Left ventricle myocardium inferior (tissue), 1 donor: ENCODE measurements around the gene EDEM1. TPM values are rescaled to one million over a fixed set of nuclear protein-coding genes. Genes with fewer than 3 reads are reported as not detected.

ENCODE experiments used
- DNase-seq: peaks from one replicate; pipeline ENCODE4 v3.0.0-alpha.2; 2020
- H3K27ac ChIP-seq: fragments of 200-600 bp; replicated peaks from 2 replicates; pipeline ENCODE4 v1.8.0; 2021
- H3K27me3 ChIP-seq: fragments of 200-600 bp; 2 replicates; pipeline ENCODE4 v1.8.0; 2021; ENCODE audit warnings: low read depth
- H3K36me3 ChIP-seq: fragments of 200-600 bp; 2 replicates; pipeline ENCODE4 v1.8.0; 2021
- H3K4me1 ChIP-seq: fragments of 200-600 bp; 2 replicates; pipeline ENCODE4 v1.8.0; 2021
- H3K4me3 ChIP-seq: fragments of 200-600 bp; 2 replicates; pipeline ENCODE4 v1.8.0; 2021; ENCODE audit warnings: mild to moderate bottlenecking, moderate library complexity
- H3K9me3 ChIP-seq: fragments of 200-600 bp; replicated peaks from 2 replicates; pipeline ENCODE4 v1.8.0; 2021
- CTCF ChIP-seq: fragments of 200-600 bp; IDR thresholded peaks from 2 replicates; pipeline ENCODE4 v1.8.0; 2021; ENCODE audit warnings: antibody characterized with exemption, mild to moderate bottlenecking, borderline replicate concordance
- intact Hi-C: fragments of 100-400 bp; cut with micrococcal nuclease; formaldehyde crosslinking; loops from one replicate; pipeline ENCODE4 v1.11.0; 2022
- total RNA-seq: library from RNA; stranded (reverse); fragmentation: NEBNext Ultra II Directional; extraction: Animal tissue kit (Norgen Biotek cat#: 25700); gene quantifications from one replicate; pipeline ENCODE4 v1.2.1, GENCODE V29; 2021
- donor health status: DM: no; HTN: yes; CAD: no; lungs with severe emphysema.

EDEM1 gene
- total RNA-seq, 1 donor from 2014 or later: 7.9 TPM

- intact Hi-C loops: no loop called here
- Histone ChIP-seq H3K36me3 (peaks cover 6% of the 10 kb centered on the region), H3K4me3 (no peak overlapping the region), H3K27ac (no peak overlapping the region), H3K9me3 (no peaks in the 10 kb centered on the region), H3K27me3 (no peaks in the 10 kb centered on the region), H3K4me1 (no peaks in the 10 kb centered on the region)
- DNase-seq: no peak
- no peak for TF ChIP-seq CTCF
Observed at GRCh38 chr3:5222283-5223005, 34.9 kb downstream of the EDEM1 start.

- no peaks in the 10 kb centered on the region for H3K36me3 ChIP-seq
- peaks cover 23% of the 10 kb centered on the region for H3K27me3 ChIP-seq
- H3K4me3 ChIP-seq: no peak overlapping the region
- no peaks in the 10 kb centered on the region for H3K4me1 ChIP-seq
- no peak for DNase-seq
- intact Hi-C loops: no loop called here
- peak; percentile 53 for TF ChIP-seq CTCF
- H3K27ac ChIP-seq: no peak overlapping the region
- no peaks in the 10 kb centered on the region for H3K9me3 ChIP-seq
Observed at GRCh38 chr3:5226783-5227182, 39.3 kb downstream of the EDEM1 start.

- H3K27me3 ChIP-seq: peaks cover 28% of the 10 kb centered on the region
- no peaks in the 10 kb centered on the region for H3K9me3 ChIP-seq
- DNase-seq: no peak
- no peak overlapping the region for H3K27ac ChIP-seq
- intact Hi-C loops: no loop called here
- TF ChIP-seq CTCF: no peak
- no peak overlapping the region for H3K4me3 ChIP-seq
- no peaks in the 10 kb centered on the region for H3K4me1 ChIP-seq
- no peaks in the 10 kb centered on the region for H3K36me3 ChIP-seq
Observed at GRCh38 chr3:5227812-5228211, 40.3 kb downstream of the EDEM1 start.

- Histone ChIP-seq H3K4me1 (no peaks in the 10 kb centered on the region), H3K4me3 (no peak overlapping the region), H3K9me3 (no peaks in the 10 kb centered on the region), H3K27me3 (peaks cover 28% of the 10 kb centered on the region), H3K27ac (no peak overlapping the region), H3K36me3 (no peaks in the 10 kb centered on the region)
- DNase-seq: no peak
- intact Hi-C loops: no loop called here
- TF ChIP-seq CTCF: no peak
Observed at GRCh38 chr3:5229414-5229813, 41.9 kb downstream of the EDEM1 start.

- Histone ChIP-seq H3K36me3 (no peaks in the 10 kb centered on the region), H3K27me3 (peaks cover 28% of the 10 kb centered on the region), H3K4me3 (no peak overlapping the region), H3K4me1 (no peaks in the 10 kb centered on the region), H3K27ac (no peak overlapping the region), H3K9me3 (no peaks in the 10 kb centered on the region)
- DNase-seq: no peak
- no peak for TF ChIP-seq CTCF
- intact Hi-C loops: no loop called here
Observed at GRCh38 chr3:5231074-5231473, 43.6 kb downstream of the EDEM1 start.
